Central memory CD8-positive, alpha-beta T cell (primary cell): ENCODE data around the gene BCR.
A peak's percentile ranks its signal among the peaks of the same experiment; 100 is the strongest.

ENCODE experiments used
- ATAC-seq: fragments of 150-1000 bp; cut with Tn5 transposase; replicated peaks from 2 replicates; pipeline ENCODE4 v1.10.0; 2022; ENCODE audit warnings: mild to moderate bottlenecking, moderate FRiP score, moderate number of reproducible peaks; ENCODE audit not compliant: poor library complexity, severe bottlenecking; ENCODE audit errors: extremely low read depth
- DNase-seq, 2 donors: peaks; one replicate each; pipeline ENCODE4 v3.0.0; 2021; ENCODE audit warnings: low spot score in 2 of 2
- H3K27ac Mint-ChIP-seq: one replicate; pipeline ENCODE4 v1.8.0; 2022; ENCODE audit warnings: low read depth, mild to moderate bottlenecking, moderate library complexity, mixed read lengths
- H3K27me3 Mint-ChIP-seq: one replicate; pipeline ENCODE4 v1.8.0; 2022; ENCODE audit warnings: mixed read lengths
- H3K36me3 Mint-ChIP-seq: one replicate; pipeline ENCODE4 v1.8.0; 2022; ENCODE audit warnings: mild to moderate bottlenecking, moderate library complexity, mixed read lengths; ENCODE audit not compliant: insufficient read depth
- H3K4me1 Mint-ChIP-seq: one replicate; pipeline ENCODE4 v1.8.0; 2022; ENCODE audit warnings: mixed read lengths
- H3K4me3 Mint-ChIP-seq: one replicate; pipeline ENCODE4 v1.8.0; 2022; ENCODE audit warnings: mild to moderate bottlenecking, moderate library complexity, mixed read lengths
- H3K9me3 Mint-ChIP-seq: one replicate; pipeline ENCODE4 v1.8.0; 2022; ENCODE audit warnings: mixed read lengths

BCR gene

DNA sequence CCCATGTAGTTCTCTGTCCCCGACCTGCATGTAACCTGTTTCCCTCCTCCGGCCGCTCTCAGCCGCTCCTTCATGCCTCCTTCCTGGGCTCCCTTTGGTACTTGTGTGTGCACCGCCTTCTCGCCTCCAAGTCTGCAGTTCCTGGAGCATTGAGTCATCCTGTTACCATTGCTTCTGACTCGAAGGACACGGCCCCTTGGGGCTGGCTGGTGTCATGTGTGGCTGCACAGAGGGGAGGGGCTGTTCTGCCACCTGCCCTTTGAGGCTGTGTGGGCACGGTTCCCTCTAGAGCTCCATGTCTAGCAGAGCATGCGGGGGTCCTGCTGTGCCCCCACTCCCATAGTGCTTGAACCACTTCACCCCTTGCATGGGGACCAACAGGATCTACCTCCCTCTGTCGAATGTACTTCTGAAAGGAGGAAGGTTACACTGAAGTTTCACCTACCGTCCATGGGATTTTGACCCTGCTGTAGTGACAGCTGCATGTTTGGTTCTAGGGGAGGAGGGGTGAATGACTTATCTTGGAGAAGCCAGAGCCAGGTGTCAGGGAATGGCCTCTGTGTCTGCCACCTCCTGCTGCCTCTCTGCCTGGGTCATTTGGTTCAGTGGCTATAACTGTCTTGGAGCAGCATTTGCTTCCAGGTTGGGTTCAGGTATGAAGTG lies 39.6 kb downstream of the BCR start:
- peaks cover 100% of the 10 kb centered on the region for H3K4me1 Mint-ChIP-seq
- DNase-seq (peak in 1 of 2 donors; percentile 15), ATAC-seq (peak; percentile 59)

GRCh38 chr22:23220485-23221350 lies 40.4 kb downstream of the BCR start:
- DNase-seq (no peak), ATAC-seq (peak; percentile 55)
- Mint-ChIP-seq H3K4me3 (peak overlapping the region; percentile 68), H3K4me1 (peaks cover 100% of the 10 kb centered on the region), H3K36me3 (peaks cover 16% of the 10 kb centered on the region), H3K27ac (peak overlapping the region; percentile 79), H3K9me3 (no peaks in the 10 kb centered on the region), H3K27me3 (no peaks in the 10 kb centered on the region)

More for the DNA sequence above, 39.6 kb downstream of the BCR start:
- Mint-ChIP-seq H3K9me3 (no peaks in the 10 kb centered on the region), H3K36me3 (peaks cover 12% of the 10 kb centered on the region), H3K4me3 (peak overlapping the region; percentile 68), H3K27me3 (no peaks in the 10 kb centered on the region), H3K27ac (peak overlapping the region; percentile 79)

GRCh38 chr22:23221351-23221804 lies 41.1 kb downstream of the BCR start:
- ATAC-seq (no peak), DNase-seq (no peak)
- Mint-ChIP-seq H3K4me3 (peak overlapping the region; percentile 68), H3K4me1 (peaks cover 100% of the 10 kb centered on the region), H3K27me3 (no peaks in the 10 kb centered on the region), H3K9me3 (no peaks in the 10 kb centered on the region), H3K27ac (peak overlapping the region; percentile 79), H3K36me3 (peaks cover 17% of the 10 kb centered on the region)

- ATAC-seq, result no peak
Measured at GRCh38 chr22:23222033-23222792, 41.9 kb downstream of the BCR start.

DNA sequence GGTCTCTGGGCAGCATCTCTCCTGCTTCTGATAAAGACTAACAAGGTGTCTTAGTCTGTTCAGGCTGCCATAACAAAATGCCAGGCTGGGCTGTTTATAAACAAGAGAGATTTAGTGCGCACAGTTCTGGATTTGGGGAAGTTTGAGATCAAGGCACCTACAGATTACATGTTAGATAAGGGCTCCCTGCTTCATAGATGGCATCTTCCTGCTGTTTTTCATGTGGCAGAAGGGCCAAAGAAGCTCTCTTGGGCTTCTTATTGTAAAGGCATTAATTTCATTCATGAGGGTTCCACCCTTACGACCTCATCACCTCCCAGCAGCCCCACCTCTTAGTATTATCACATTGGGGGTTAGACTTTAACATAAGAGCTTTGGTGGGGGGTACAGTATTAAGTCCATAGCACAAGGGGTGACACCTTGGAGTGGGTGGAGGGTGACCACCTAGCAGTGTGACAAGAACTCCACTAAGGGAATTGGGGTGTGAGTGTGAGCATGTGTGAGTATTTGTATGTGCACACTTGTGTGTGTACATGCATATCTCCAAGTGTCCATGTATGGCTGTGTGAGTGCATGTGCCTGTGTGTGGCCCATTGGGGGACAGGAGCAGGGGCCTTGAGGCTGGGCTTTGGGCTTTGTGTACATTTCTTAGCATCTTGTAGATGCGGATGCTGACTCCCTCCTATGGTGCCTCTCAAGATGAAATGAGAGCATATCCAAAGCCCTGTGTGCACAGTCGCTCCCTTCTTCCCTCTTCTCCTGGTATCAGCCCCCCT lies 42.7 kb downstream of the BCR start:
- DNase-seq (no peak), ATAC-seq (no peak)
- Mint-ChIP-seq H3K4me3 (peak overlapping the region; percentile 1), H3K4me1 (peaks cover 99% of the 10 kb centered on the region), H3K9me3 (no peaks in the 10 kb centered on the region), H3K27ac (peak overlapping the region; percentile 79), H3K27me3 (no peaks in the 10 kb centered on the region), H3K36me3 (peaks cover 15% of the 10 kb centered on the region)

More at GRCh38 chr22:23222033-23222792, 41.9 kb downstream of the BCR start:
- no peaks in the 10 kb centered on the region for H3K9me3 Mint-ChIP-seq
- H3K27me3 Mint-ChIP-seq, result no peaks in the 10 kb centered on the region
- DNase-seq, result no peak
- peaks cover 15% of the 10 kb centered on the region for H3K36me3 Mint-ChIP-seq
- H3K4me1 Mint-ChIP-seq, result peaks cover 100% of the 10 kb centered on the region
- H3K27ac Mint-ChIP-seq, result peak overlapping the region; percentile 79
- peak overlapping the region; percentile 1 for H3K4me3 Mint-ChIP-seq

- H3K27ac Mint-ChIP-seq, result peak overlapping the region; percentile 79
- H3K27me3 Mint-ChIP-seq, result no peaks in the 10 kb centered on the region
- peaks cover 95% of the 10 kb centered on the region for H3K4me1 Mint-ChIP-seq
- DNase-seq, result no peak
- ATAC-seq, result no peak
- H3K36me3 Mint-ChIP-seq, result peaks cover 11% of the 10 kb centered on the region
- peaks cover 4% of the 10 kb centered on the region for H3K9me3 Mint-ChIP-seq
- H3K4me3 Mint-ChIP-seq, result peak overlapping the region; percentile 10
Measured at GRCh38 chr22:23223569-23224317, 43.4 kb downstream of the BCR start.

DNA sequence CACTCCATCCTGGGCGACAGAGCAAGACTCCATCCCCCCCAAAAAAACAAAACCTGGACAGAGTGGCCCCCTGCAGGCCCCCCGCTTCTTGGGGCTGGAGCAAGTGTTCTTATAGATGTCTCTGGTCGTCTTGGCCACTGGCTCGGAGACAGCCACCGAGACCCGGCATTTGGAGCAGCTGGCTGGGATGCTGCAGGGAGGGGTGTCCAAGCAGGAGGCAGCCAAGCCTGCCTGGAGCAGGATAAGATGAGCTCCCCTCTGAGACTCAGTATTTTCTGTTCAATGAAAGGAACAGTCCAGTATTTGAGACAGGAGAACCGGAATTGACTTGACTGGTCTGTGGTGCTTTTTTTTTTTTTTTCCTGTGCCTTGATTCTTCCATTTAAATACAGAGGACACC lies 44.5 kb downstream of the BCR start:
- Mint-ChIP-seq H3K4me3 (peak overlapping the region; percentile 50), H3K27me3 (no peaks in the 10 kb centered on the region), H3K36me3 (peaks cover 9% of the 10 kb centered on the region), H3K9me3 (peaks cover 8% of the 10 kb centered on the region), H3K27ac (peak overlapping the region; percentile 79), H3K4me1 (peaks cover 88% of the 10 kb centered on the region)
- no peak for DNase-seq
- ATAC-seq, result no peak

DNA sequence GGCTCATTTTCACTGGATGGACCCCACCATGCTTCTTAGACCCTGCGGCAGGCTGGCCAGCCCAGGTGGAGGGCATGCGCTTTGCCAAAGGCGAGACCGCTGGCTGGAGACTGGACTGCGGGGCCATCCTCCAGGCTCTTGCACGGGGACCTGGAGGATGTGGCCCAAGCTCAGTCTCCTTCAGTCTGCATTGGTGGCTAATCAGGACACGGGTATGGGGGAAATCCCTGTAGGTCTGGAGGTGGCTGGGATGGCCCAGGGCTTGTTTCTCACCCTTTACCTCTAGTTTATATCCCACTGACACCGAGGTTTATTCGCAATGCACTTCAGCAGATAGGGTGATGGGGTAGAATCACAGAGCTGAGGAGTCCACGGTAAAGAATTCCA lies 45.0 kb downstream of the BCR start:
- H3K27me3 Mint-ChIP-seq, result no peaks in the 10 kb centered on the region
- H3K4me3 Mint-ChIP-seq, result peak overlapping the region; percentile 50
- peaks cover 9% of the 10 kb centered on the region for H3K36me3 Mint-ChIP-seq
- peak overlapping the region; percentile 84 for H3K27ac Mint-ChIP-seq
- peaks cover 88% of the 10 kb centered on the region for H3K4me1 Mint-ChIP-seq
- DNase-seq (no peak), ATAC-seq (no peak)
- H3K9me3 Mint-ChIP-seq, result peaks cover 8% of the 10 kb centered on the region

- Mint-ChIP-seq H3K9me3 (peaks cover 8% of the 10 kb centered on the region), H3K27me3 (no peaks in the 10 kb centered on the region), H3K27ac (peak overlapping the region; percentile 84), H3K4me3 (peak overlapping the region; percentile 50), H3K36me3 (peaks cover 9% of the 10 kb centered on the region), H3K4me1 (peaks cover 83% of the 10 kb centered on the region)
- ATAC-seq, result peak; percentile 59
- DNase-seq, result no peak
Measured at GRCh38 chr22:23225724-23226496, 45.6 kb downstream of the BCR start.

GRCh38 chr22:23226497-23226850 lies 46.2 kb downstream of the BCR start:
- peaks cover 8% of the 10 kb centered on the region for H3K9me3 Mint-ChIP-seq
- H3K36me3 Mint-ChIP-seq, result peaks cover 9% of the 10 kb centered on the region
- DNase-seq, result no peak
- H3K4me3 Mint-ChIP-seq, result peak overlapping the region; percentile 50
- peak overlapping the region; percentile 84 for H3K27ac Mint-ChIP-seq
- ATAC-seq, result no peak
- peaks cover 79% of the 10 kb centered on the region for H3K4me1 Mint-ChIP-seq
- H3K27me3 Mint-ChIP-seq, result no peaks in the 10 kb centered on the region

DNA sequence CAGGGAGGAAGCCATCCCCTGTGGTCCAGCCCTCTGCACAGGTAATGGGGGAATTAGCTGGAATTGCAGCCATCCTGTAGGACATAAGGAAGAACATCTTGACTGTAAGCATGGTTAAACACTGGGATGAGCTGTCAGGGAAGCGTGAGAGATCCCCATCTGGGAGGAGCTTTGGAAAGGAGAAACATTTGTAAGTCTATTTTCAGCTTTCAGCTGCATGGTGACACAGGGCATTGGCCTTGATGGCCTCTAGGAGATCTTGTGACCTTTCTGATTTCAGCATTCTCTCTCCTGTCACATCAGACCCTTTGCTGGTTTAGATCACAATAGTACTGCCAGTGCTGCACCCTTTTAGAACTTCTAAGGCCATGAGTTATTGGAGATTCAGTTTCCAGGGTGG lies 47.1 kb downstream of the BCR start:
- H3K4me1 Mint-ChIP-seq, result peaks cover 77% of the 10 kb centered on the region
- H3K27ac Mint-ChIP-seq, result peak overlapping the region; percentile 84
- peaks cover 12% of the 10 kb centered on the region for H3K36me3 Mint-ChIP-seq
- ATAC-seq, result no peak
- H3K4me3 Mint-ChIP-seq, result no peak overlapping the region
- peaks cover 8% of the 10 kb centered on the region for H3K9me3 Mint-ChIP-seq
- no peaks in the 10 kb centered on the region for H3K27me3 Mint-ChIP-seq
- DNase-seq, result no peak
